Endothelial cell (in vitro differentiated cells): ENCODE results near the gene OTOG. TPM values are rescaled to one million over a fixed set of nuclear protein-coding genes. Genes with fewer than 3 reads are reported as not detected.

Source experiments
- DNase-seq: peaks from one replicate; pipeline ENCODE4 v3.0.0; 2021; ENCODE audit warnings: low spot score
- H3K27ac Mint-ChIP-seq: one replicate; pipeline ENCODE4 v1.8.0; 2021; ENCODE audit warnings: mixed read lengths, inconsistent platforms; ENCODE audit not compliant: unreplicated experiment
- H3K27me3 Mint-ChIP-seq: one replicate; pipeline ENCODE4 v1.8.0; 2021; ENCODE audit warnings: mild to moderate bottlenecking, moderate library complexity, mixed read lengths, inconsistent platforms; ENCODE audit not compliant: unreplicated experiment
- H3K36me3 Mint-ChIP-seq: one replicate; pipeline ENCODE4 v1.8.0; 2021; ENCODE audit warnings: mild to moderate bottlenecking, low read depth, mixed read lengths, inconsistent platforms; ENCODE audit not compliant: unreplicated experiment
- H3K4me1 Mint-ChIP-seq: one replicate; pipeline ENCODE4 v1.8.0; 2021; ENCODE audit warnings: mild to moderate bottlenecking, mixed read lengths, inconsistent platforms; ENCODE audit not compliant: unreplicated experiment
- H3K4me3 Mint-ChIP-seq: one replicate; pipeline ENCODE4 v1.8.0; 2021; ENCODE audit warnings: mild to moderate bottlenecking, mixed read lengths, inconsistent platforms; ENCODE audit not compliant: unreplicated experiment
- H3K9me3 Mint-ChIP-seq: one replicate; pipeline ENCODE4 v1.8.0; 2021; ENCODE audit warnings: mixed read lengths, inconsistent platforms; ENCODE audit not compliant: unreplicated experiment
- total RNA-seq: library from RNA; stranded (reverse); fragmentation: NEBNext Ultra II Directional; extraction: Animal tissue kit (Norgen Biotek cat#: 25700); gene quantifications from one replicate; pipeline ENCODE4 v1.2.1, GENCODE V29; 2021; ENCODE audit not compliant: unreplicated experiment
- TF ChIP-seq, protein P1 (sequence below): fragments of 200-600 bp; sonication (generic); IDR thresholded peaks from one replicate; pipeline ENCODE4 v1.5.0; 2021; ENCODE audit warnings: antibody characterized with exemption; ENCODE audit not compliant: unreplicated experiment

Gene OTOG
- total RNA-seq, 1 donor from 2014 or later = 0.13 TPM

GRCh38 chr11:17611049-17611448 lies 64.0 kb downstream of the OTOG start:
- no peak for DNase-seq
- peak overlapping the region; percentile 47 for H3K4me3 Mint-ChIP-seq
- TF ChIP-seq, protein P1, sequence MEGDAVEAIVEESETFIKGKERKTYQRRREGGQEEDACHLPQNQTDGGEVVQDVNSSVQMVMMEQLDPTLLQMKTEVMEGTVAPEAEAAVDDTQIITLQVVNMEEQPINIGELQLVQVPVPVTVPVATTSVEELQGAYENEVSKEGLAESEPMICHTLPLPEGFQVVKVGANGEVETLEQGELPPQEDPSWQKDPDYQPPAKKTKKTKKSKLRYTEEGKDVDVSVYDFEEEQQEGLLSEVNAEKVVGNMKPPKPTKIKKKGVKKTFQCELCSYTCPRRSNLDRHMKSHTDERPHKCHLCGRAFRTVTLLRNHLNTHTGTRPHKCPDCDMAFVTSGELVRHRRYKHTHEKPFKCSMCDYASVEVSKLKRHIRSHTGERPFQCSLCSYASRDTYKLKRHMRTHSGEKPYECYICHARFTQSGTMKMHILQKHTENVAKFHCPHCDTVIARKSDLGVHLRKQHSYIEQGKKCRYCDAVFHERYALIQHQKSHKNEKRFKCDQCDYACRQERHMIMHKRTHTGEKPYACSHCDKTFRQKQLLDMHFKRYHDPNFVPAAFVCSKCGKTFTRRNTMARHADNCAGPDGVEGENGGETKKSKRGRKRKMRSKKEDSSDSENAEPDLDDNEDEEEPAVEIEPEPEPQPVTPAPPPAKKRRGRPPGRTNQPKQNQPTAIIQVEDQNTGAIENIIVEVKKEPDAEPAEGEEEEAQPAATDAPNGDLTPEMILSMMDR = no peak
- H3K9me3 Mint-ChIP-seq = no peaks in the 10 kb centered on the region
- no peak overlapping the region for H3K27ac Mint-ChIP-seq
- H3K36me3 Mint-ChIP-seq = peaks cover 3% of the 10 kb centered on the region
- H3K4me1 Mint-ChIP-seq = no peaks in the 10 kb centered on the region
- H3K27me3 Mint-ChIP-seq = peaks cover 18% of the 10 kb centered on the region

- Mint-ChIP-seq H3K4me1 (no peaks in the 10 kb centered on the region), H3K9me3 (no peaks in the 10 kb centered on the region), H3K4me3 (peak overlapping the region; percentile 47), H3K36me3 (peaks cover 3% of the 10 kb centered on the region), H3K27ac (no peak overlapping the region), H3K27me3 (peaks cover 16% of the 10 kb centered on the region)
- TF ChIP-seq, protein P1 = no peak
- no peak for DNase-seq
These were observed 64.6 kb downstream of the OTOG start for GRCh38 chr11:17611503-17612220.

DNA sequence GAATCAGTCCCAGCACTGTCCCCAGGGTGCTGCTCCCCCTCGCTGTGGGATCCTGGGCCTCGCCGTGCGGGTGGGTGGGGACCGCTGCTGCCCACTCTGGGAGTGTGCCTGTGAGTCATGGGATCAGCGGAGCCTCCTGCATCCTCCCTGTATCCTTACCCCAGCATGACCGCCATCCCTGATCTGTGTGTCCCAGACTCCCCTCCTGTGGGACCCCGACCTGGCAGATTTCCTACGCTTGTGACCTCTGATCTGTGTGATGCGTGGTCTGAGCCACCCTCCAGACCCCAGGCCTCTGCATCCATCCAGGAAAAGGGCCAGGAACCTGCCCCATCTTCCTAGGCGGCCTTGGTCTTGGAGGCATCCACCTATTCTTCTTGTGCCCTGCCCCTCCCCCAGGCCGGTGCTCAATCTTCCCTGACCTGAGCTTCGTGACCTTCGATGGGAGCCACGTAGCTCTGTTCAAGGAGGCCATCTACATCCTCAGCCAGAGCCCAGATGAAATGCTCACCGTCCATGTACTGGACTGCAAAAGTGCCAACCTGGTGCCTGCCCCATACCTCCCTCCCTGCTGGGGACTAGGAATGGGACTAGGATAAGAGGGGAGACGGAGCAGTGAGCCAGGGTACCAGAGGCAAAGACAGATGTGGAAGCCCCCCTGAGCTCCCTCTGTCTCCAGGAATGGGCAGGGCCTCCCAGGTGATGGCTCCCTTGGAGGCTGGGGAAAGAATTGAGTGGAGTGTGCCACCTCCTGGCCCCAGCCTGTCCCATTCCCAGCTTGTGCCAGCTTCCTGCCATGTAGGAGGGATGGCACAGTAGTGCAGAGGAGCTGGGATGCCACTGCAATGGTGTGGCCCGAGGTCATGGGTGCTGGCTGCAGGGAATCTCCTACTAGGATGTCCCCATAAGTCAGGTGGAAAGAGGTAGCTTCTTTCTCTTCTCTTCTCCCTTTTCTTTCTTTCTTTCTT lies 65.4 kb downstream of the OTOG start:
- TF ChIP-seq, protein P1 = no peak
- Mint-ChIP-seq H3K9me3 (no peaks in the 10 kb centered on the region), H3K4me3 (no peak overlapping the region), H3K36me3 (peaks cover 3% of the 10 kb centered on the region), H3K4me1 (no peaks in the 10 kb centered on the region), H3K27me3 (peaks cover 11% of the 10 kb centered on the region), H3K27ac (no peak overlapping the region)
- DNase-seq = no peak

GRCh38 chr11:17613428-17613962 lies 66.4 kb downstream of the OTOG start:
- TF ChIP-seq, protein P1 = no peak
- H3K4me3 Mint-ChIP-seq = no peak overlapping the region
- H3K27ac Mint-ChIP-seq = no peak overlapping the region
- H3K9me3 Mint-ChIP-seq = no peaks in the 10 kb centered on the region
- peaks cover 3% of the 10 kb centered on the region for H3K36me3 Mint-ChIP-seq
- peaks cover 9% of the 10 kb centered on the region for H3K27me3 Mint-ChIP-seq
- DNase-seq = no peak
- no peaks in the 10 kb centered on the region for H3K4me1 Mint-ChIP-seq
